Measurements from ENCODE around the gene CTRB1.

CTRB1 gene
- 0 reads per million in 4 experiments for total RNA-seq

DNA sequence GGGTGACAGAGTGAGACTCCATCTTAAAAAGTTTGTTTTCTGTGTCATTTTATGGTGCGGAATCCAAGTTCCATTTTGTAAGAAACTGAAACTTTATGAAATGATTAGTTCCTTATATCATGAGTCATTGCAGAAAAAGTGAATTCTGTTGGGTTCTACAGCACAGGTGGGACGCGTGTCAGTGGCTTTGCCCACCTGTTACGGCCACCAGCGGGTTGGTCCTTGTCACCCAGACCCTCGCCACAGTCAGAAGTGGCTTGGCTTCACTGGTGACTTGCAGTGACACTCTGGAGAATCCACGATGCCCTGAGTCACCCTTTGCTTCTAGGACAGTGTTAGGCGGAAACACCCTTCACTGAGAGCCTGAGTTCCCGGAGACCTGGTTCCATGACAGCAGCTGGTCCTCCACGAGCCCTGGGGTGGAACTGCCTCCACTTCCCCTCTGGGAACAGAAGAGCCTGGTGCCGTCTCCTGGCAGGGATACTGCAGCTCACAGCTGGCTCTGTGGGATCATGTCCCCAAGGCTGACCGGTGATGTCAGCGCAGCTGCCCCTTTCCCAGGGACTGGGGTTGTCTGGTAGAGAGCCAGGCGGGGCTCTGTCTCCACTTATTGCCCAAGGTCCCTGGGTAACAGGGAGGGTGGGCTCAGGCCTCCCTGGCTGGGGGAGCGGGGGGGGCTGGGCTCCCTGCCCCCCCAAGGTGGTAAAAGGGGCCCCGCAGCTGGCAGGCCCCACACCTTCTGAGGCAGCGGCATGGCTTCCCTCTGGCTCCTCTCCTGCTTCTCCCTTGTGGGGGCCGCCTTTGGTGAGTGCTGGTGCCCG lies at the start of gene CTRB1:
TSS of gene CTRB1 (plus strand) at position 733 of the 821 bp plus-strand sequence. CDS start at position 753, 20 bp downstream.
- DNase-seq, result no peak

GRCh38 chr16:75169899-75170405 lies 48.8 kb upstream of the CTRB1 start:
- DNase-seq, result no peak

- no peak for DNase-seq
Measured at GRCh38 chr16:75172578-75172977, 46.2 kb upstream of the CTRB1 start.

DNA sequence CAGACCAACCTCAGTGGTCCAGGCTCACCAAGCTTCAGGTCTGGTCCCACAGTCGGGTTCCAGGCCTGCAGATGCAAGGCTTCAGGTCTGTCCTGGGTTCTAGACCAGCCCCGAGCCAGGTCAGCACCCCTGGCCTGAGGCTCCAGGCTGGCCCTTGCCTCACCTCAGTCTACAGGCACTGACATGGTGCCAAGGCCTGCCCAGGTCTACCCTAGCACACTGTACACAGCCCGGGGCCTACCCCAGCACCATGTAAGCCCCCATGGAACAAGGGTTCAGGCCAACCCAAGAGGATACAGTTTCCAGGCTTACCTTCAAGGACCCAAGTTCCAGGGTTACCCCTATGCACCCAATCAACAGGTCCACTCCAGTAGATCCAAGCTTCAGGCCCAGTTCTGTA lies 43.7 kb upstream of the CTRB1 start:
- no peak for DNase-seq

DNA sequence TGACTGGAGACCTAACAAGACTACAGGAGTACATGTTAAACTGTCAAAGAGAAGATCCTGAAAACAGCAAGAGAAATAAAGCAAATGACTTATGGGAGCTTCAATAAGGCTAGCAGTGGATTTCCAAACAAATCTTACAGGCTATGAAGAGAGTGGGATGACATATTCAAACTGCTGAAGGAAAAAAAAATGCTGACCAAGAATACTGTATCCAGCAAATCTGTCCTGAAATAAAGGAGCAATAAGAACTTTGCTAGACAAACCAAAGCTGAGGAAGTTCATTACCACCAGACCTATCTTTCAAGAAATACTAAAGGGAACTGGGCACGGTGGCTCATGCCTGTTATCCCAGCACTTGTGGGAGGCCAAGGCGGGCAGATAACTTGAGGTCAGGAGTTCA lies 41.9 kb upstream of the CTRB1 start:
- no peak for DNase-seq

GRCh38 chr16:75179208-75179607 lies 39.6 kb upstream of the CTRB1 start:
- DNase-seq, result no peak

- no peak for DNase-seq
Measured at GRCh38 chr16:75181630-75182029, 37.2 kb upstream of the CTRB1 start.

DNA sequence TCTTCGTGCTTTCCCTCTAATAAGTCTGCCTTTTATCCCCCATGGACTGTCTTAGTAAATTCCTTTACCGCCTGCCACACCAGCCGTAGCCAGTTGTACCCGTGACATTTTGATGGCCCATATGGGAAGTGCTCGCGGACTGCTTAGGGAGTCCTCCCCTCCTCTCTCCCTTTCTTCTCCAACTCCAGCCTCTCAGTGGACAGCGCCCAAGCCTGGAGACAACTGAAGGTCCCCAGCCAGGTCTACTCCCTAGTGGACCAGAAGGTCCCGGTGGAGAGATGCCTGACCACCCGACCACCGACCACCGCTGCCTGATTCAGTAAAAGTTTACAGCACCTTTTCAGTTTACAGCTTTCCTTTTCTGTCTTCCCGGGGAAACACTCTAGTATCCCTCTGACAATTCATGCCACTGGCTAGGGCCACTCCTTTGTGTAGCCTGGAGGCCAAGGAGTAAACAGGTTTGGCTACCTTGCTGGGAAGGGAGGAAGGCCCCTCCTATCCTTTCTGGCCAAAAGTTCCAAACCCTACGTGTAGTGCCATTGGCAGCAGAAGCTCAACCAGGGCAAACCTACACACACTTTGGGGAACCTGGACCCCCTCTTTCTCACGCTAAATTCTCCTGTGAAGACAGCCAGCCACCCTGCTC lies 29.8 kb upstream of the CTRB1 start:
- no peak for DNase-seq

DNA sequence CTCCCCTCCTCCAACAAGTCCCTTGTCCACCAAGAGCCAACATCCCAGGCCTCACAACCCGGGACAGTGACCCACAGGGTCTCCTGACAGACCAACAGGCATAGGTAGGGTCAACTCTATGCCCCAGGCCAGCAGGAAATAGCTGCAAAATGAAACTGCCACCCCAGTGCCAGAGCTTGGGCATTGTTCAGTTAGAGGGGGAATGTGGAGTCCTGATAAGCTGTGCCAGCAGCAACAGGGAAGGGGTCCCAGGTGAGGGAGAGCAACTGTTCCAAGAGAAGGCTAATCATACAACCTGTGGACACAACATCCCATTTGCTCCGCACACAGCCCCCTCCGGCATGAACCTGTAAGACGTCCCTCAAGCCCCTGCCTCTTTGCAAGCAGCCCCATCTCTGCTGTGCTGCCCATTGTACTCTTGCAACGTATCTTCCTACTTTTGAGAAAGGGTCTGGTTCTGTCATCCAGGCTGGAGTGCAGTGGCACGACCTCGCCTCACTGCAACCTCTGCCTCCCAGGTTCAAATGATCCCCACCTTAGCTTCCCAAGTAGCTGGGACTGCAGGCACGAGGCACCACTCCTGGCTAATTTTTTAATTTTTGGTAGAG lies 29.0 kb upstream of the CTRB1 start:
- no peak for DNase-seq

GRCh38 chr16:75192606-75193264 lies 26.1 kb upstream of the CTRB1 start:
- DNase-seq, result no peak

DNA sequence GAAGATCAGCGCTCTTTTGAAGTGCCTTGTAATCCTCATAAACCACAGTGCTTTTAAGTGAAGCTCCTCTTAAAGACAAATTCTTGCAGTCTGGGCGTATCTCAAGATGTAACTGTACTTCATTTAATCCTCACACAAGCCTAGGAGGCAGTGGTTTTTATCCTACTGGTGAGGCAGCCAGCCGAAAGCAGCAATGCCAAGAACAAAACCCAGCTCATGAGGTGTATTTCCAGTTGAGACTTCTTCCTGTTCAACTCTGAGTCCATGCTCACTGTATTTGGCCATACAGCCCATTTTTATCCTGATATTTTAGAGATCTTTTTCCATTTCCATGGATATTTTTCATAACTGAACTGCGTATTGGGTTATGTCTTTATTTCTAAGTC lies 25.5 kb upstream of the CTRB1 start:
- no peak for DNase-seq

- no peak for DNase-seq
Measured at GRCh38 chr16:75193730-75194444, 24.9 kb upstream of the CTRB1 start.

DNA sequence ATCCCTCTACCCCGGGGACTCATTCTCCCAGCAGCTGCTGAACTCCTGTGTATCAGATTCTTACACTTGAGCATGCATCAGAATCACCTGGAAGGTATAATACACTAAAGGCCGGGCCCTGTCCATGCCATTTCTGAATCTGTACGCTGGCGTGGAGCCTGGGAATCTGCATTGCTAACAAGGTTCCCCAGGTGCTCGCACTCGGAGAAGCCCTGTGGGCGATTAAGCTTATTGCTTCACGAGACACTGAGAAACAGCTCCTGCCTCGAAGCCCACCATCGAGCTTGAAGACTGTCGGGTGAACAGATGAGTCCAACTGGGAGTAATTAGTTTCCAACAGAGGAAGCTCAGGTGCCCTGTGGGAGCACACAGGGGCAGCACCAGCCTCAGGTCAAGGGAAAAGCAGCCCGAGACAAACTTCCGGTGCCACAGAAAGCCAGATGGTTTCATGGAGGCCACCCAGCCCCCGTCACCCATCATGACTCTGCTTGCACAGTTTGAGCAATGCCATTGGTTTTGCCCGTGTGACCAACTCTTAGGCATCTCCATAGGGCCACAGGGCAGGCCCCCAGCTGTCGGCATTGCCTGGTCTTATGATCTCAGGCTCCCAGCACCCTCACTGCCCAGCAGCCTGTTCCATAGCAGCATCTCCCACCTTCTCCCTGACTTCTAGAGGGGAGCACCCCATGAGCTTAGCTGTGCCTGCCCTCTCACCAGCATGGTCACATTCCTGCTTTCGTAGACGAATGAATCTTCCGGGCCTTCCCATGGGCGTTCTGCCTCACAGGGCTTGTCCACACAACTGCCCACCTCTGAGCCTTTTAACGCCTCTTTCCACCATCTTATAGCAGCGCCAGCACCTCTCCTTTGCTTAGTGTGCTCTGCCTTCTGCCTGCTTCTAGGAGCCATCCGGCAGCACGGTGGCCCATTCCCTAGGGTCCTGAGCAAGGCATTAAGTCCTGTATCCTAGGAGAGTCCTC lies 22.7 kb upstream of the CTRB1 start:
- no peak for DNase-seq

GRCh38 chr16:75196836-75197235 lies 22.0 kb upstream of the CTRB1 start:
- no peak for DNase-seq

DNA sequence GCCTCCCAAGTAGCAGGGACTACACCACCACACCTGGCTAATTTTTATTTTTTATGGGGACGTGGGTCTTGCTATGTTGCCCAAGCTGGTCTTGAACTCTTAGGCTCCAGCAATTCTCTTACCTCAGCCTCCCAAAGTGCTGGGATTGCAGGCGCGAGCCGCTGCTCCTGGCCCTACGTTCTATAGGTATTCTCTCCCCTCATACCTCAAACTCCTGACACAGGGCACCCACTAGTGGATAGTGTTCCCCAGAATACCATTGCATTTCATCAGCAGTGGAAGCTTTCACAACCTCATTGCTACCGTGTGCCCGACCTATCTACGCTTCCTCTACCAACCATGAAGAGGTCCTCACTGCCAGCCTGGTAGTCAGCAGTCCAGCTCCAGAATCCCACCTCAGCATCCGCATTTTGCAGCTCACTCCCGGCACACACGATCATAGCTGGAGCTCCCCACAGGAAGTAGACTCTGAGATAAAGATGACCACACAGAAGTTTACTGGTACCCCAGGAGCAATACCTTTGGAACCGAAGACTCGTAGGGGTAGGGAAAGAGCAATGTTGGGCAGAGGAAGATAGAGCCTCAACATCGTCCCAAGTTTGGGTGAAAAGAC lies 21.2 kb upstream of the CTRB1 start:
- no peak for DNase-seq

- DNase-seq, result no peak
Measured at GRCh38 chr16:75198135-75198600, 20.6 kb upstream of the CTRB1 start.

DNA sequence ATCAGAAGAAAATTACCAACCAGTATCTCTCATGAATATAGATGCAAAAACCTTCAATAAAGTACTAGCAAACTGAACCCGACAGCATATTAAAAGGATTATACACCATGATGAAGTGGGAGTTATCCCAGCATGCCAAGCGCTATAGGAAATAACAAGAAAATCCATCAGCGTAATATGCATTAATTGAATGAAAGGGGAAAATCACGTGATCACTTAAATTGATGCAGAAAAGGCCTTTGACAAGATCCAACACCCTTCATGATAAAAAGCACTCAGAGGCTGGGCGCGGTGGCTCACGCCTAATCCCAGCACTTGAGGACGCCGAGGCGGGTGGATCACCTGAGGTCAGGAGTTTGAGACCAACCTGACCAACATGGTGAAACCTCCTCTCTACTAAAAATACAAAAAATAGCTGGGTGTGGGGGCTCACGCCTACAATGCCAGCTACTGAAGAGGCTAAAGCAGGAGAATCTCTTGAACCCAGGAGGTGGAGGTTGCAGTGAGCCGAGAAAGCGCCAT lies 16.7 kb upstream of the CTRB1 start:
- DNase-seq, result no peak

- no peak for DNase-seq
Measured at GRCh38 chr16:75203096-75203495, 15.7 kb upstream of the CTRB1 start.

GRCh38 chr16:75203667-75204409 lies 14.9 kb upstream of the CTRB1 start:
- DNase-seq, result no peak

DNA sequence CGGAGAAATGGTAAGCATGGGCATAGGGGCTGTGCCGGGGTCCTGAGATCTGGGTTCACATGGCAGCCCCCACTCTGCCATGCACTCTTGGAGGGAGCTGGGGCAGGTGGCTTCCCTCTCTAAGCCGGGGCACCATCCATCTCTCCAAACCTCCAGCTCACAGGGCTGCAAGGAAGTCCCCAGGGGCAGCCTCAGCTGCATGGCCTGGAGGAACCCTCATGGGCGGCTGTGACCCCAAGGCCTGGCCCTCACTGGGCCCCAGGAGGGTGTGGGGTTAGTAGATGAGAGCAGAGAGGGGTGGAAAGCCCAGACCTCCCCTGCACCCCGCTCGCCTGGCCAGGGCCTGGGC lies 14.4 kb upstream of the CTRB1 start:
- no peak for DNase-seq
